ENCODE results near the gene SYNPO.
A peak's percentile ranks its signal among the peaks of the same experiment; 100 is the strongest.

The SYNPO gene, protein sequence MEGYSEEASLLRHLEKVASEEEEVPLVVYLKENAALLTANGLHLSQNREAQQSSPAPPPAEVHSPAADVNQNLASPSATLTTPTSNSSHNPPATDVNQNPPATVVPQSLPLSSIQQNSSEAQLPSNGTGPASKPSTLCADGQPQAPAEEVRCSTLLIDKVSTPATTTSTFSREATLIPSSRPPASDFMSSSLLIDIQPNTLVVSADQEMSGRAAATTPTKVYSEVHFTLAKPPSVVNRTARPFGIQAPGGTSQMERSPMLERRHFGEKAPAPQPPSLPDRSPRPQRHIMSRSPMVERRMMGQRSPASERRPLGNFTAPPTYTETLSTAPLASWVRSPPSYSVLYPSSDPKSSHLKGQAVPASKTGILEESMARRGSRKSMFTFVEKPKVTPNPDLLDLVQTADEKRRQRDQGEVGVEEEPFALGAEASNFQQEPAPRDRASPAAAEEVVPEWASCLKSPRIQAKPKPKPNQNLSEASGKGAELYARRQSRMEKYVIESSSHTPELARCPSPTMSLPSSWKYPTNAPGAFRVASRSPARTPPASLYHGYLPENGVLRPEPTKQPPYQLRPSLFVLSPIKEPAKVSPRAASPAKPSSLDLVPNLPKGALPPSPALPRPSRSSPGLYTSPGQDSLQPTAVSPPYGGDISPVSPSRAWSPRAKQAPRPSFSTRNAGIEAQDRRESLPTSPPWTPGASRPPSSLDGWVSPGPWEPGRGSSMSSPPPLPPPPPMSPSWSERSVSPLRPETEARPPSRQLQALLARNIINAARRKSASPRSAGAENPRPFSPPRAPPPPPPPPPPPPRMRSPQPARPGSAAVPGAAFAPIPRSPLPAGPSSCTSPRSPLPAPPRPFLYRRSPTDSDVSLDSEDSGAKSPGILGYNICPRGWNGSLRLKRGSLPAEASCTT

DNA sequence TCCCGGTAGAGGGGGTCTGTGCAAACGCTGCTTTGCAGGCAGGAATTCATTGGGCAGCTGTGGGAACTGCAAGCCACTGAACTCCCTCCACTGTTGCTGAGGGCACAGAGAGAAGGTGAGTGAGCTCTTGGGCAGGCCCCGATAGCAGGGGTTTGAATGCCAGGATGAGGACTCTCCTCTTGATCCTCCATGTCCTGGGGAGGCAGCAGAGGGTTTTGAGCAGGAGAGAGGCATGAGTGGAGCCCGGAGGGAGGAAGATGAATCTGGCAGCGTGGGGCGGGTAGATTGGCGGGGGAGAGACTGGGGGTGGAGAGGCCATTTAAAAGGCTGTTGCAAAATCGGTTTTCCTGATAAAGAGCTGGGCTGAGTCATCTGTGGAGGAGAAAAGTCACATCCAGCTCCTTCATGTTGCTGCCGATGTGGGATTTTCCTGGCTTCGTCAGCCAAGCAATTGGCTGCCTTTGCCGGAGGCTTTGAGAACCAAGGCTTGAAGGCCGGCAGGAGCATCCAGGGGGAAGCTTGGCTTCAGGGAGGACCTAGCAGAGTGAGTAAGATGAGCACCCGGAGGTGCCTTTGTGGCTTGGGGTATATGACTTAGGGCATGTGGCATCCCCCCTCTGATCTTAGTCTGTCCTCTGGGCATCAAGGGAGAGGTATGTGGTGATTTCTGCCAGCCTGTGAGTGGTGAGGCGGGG is at the start of gene SYNPO:
SYNPO (plus strand) TSS at position 350 of the 695 bp plus-strand sequence. CDS start 7,616 bp downstream, outside the sequence.
- DNase-seq (ENCODE audit: low spot score), result no peak

DNA sequence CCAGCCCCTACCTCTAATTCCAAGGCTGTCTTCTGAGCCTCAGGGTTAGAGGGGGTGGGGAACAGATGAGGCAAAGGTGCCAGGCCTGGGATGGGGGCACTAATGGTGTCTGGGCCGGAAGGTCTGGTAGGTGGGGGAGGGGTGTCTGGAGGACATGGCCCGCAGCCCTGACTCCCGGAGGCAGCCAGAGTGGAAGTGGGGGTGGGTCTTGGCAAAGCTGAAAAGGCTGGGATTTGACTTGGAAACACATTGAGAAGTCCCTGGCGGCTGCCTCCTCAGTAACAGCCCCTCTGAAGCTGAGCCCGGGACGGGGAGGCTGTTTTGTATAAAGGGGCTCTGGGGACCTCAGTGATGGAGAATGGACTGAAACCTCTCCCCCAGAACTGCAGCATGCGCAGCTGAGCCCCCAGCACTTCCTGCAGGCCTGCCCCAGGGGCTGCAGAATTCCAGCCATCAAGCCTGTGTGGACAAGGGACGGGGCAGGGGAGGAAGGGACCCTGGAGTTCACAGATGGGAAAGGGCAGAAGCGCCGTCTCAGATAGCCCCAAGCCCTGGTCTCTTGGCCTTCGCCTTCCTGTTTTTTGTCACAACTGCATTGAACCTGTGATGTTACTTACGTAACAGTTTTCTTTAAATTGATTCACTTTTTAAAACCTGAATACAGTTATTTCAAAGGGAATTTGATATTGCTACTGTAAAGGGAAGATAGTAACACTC is 49.3 kb upstream of the SYNPO start:
- peak; percentile 46 for DNase-seq (ENCODE audit: low spot score)

DNA sequence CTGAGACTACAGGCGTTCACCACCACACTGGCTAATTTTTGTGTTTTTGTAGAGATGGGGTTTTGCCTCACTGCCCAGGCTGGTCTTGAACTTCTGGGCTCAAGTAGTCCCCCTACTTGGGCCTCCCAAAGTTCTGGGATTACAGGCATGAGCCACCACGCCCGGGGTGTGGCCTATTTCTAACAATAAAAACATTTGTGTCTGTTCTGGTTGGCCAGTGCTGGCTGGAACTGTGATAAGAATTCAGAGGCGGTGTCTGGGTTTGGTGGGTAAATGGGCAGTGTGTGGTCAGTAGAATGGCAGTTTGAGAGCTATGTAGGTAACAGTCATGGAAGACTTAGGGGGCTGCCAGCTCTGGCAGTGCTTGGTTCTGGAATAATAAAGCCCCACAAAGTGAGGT is 46.9 kb upstream of the SYNPO start:
- DNase-seq (ENCODE audit: low spot score), result no peak

DNA sequence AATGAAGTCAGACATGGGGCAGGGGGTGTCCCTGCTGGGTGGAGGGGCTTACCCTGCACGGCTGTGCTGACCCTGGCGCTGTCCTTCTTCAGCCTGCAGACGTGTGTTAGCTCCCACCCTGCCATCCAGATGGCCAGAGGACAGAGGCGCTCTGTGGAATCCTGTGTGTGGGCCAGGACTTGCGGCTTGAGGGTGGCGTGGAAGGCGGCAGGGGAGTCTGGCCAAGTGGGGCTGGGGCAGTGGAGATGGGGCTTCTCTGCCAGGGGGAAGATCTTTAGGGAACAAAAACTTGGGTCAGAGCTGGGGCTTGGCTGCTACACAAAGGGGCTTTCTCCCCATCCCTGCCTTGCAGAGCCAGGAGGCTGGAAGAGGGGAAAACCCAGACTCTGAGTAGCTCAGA is 46.5 kb upstream of the SYNPO start:
- peak; percentile 41 for DNase-seq (ENCODE audit: low spot score)

DNA sequence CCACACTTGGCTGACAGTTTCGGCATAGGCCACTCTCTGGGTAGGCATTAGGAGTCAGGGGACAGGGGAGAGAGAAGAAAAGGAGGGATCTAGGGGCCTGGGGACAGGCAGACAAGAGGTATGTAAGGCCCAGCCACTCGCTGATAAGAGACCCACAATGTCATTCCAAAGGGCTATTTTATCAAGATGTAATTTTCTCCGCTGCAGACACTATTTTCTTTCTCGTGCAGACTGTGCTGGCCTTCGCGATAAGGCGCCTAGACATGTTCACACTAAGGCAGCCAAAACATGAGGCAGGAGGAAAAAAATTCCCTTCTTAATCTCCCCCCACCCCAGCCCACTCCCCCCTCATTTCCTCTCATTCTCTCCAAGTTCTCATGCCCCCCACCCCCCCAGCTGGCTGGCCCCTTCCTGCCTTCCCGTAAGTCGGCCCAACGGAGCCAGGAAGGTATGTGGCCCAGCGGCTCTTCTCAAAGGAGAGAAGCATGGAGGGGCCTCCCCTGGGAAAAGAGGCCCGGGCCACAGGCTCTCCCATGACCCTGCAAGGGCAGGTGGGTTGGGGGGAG is 44.9 kb upstream of the SYNPO start:
- no peak for DNase-seq (ENCODE audit: low spot score)

DNA sequence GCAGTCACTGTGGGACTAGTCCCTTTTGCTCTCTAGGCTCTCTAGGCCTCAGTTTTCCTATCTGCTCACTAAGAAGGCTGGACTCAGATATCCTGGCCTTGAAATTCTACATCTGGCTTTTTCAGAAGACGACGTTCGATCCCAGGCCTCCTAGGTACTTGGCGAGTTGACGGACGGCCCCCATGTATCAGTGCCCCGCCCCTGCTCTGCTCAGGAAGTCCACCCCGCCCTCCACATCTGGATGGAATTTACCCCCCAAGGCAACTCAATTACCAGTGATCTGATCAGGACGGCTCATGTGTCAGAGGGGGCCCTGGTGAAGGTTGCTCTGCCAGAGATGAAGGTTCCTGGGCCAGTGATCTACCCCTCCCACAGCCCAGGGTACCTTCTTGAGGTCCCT is 44.1 kb upstream of the SYNPO start:
- DNase-seq (ENCODE audit: low spot score), result no peak

DNA sequence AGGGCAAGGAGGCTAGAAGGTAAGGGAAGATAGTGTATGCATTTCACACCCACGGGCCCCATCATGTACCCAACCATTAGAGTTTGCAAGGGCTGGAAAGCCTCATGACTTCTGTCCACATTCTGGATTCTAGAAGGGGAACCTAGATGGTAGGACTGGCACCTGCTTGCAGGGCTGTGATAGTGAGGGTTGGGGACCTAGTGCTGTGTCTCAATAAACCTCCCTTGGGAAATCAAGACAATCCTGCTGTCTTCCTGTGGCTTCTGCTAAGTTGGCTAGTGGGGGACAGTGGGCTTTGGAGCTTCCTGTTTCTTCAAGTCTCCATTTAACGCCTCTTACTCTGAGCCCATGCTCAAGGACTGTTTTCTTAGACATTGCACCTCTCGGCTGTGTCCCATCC is 43.6 kb upstream of the SYNPO start:
- no peak for DNase-seq (ENCODE audit: low spot score)

DNA sequence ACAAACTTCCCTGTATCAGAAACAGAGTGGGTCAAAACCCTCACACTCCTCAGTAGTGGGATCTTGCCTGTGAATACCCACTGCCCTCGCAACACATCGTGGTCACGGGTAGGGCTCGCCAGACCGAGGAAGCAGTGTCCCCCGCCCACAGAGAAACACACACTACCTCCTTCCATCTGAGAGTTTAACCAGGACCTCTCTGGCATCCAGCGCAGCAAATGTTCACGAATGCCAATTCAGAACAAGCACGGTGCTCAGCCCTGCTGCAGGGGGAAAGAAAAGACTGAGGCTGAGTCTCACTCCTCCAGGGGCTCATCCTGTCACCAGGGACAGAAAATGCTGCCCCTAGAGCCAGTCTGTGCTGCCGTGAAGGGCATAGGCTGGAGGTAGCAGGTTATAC is 42.5 kb upstream of the SYNPO start:
- no peak for DNase-seq (ENCODE audit: low spot score)

DNA sequence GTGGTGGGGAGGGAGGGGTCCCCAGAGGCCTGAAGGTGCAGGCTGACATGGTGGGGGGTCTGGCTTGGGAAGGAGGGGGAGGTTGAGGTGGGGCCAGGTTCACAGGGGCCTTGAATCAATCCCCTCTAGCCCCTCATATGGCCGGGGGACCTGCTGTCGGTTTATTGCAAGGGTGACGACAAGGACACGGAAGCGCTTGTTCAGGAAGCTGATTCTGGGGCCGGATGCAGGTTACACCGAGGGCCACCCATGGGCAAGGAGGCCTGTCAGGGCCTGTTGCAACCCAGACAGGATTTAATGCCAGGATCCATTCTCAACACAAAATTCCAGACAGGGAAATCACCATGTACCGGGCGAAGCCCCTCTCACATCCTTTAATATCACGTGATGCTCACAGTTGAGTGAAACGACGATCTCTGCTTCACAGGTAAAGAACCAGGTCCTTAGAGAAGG is 41.6 kb upstream of the SYNPO start:
- no peak for DNase-seq (ENCODE audit: low spot score)

DNA sequence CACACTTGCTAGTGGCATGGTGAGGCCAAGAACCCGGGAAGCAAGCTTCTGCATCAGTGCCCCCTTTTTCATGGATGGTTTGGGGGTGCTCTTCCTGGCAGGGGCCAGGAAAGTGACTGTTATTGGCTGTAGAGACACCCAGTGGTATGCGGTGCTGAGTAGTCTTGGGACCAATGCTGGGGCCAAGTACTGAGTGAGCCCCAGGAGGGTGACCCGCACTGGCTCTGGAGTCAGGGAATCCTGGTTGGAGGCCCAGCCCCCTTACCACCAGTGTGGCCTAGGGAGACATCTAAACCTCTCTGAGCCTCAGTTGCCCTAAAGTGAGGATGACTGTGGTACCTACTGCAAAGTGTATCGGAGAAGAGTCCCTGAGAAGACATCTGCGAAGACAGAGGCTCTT is 41.2 kb upstream of the SYNPO start:
- DNase-seq (ENCODE audit: low spot score), result no peak

DNA sequence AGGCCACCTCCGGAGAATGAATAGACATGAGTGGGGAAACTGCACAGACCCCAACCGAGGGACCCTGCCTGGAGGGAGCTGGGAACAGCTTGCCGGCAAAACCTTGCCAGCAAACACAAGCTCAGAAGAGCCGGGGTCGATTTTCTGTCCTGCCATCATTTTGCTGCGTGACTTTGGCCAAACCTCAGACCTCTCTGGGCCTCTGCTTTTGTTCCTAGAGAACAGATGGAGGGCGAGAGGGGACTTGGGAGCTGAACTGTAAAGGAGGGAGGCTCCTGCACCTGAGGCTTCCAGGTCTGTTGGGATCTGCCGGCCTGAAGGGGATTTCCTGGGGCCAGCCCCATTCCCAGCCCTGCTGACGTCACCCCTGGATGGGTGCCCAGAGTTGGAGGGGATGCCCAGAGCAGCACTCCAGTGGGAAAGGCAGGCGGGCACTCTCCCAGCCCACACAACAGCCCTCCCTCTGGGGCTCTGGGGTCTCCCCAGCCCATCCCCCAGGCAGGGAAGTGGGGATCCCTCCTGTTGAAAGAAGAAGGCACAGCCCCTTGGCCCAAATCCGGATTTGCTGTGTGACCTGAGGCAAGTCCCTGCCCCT is 40.4 kb upstream of the SYNPO start:
- peak; percentile 40 for DNase-seq (ENCODE audit: low spot score)

DNA sequence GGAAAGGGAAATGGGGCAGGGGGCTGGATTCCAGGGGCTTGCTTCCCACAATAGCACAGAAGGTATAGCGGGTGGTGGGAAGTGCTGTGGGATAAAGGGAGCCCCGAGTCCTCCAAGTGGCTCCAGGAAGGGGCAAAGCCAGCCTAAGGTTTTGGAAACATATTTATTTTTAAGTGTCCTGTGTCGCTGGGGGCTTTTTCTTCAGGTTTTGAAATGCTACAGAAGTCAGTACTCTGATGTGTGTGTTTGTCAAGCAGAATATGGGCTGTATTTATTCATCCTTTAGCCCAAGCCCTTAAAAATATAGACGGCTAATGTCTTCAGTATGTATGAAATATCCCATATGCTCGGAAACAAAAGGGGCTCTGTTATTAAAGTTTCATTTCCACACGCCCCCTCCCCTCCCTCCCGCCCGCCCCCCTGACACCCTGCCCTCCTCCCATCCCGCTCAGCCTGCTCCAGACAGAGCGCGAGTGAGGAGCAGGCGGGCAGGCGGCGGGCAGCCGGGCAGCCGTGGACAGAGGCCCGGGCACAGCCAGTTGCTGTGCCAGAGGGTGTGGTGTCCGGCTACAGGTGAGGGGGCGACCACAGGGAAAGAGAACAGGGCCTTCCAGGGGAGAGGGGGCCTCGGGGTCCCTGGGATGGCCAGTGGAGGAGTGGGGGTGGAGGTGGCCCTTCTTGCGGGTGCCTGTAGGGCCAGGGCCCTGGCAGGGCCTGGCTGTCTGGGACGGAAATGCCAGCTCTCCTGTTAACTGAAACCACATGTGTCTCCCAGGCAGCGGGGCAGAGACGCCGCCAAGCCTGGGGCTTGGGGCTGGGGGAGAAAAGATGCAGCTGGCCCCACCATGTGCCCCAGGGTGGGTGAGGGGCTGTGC is 39.6 kb upstream of the SYNPO start:
- no peak for DNase-seq (ENCODE audit: low spot score)

DNA sequence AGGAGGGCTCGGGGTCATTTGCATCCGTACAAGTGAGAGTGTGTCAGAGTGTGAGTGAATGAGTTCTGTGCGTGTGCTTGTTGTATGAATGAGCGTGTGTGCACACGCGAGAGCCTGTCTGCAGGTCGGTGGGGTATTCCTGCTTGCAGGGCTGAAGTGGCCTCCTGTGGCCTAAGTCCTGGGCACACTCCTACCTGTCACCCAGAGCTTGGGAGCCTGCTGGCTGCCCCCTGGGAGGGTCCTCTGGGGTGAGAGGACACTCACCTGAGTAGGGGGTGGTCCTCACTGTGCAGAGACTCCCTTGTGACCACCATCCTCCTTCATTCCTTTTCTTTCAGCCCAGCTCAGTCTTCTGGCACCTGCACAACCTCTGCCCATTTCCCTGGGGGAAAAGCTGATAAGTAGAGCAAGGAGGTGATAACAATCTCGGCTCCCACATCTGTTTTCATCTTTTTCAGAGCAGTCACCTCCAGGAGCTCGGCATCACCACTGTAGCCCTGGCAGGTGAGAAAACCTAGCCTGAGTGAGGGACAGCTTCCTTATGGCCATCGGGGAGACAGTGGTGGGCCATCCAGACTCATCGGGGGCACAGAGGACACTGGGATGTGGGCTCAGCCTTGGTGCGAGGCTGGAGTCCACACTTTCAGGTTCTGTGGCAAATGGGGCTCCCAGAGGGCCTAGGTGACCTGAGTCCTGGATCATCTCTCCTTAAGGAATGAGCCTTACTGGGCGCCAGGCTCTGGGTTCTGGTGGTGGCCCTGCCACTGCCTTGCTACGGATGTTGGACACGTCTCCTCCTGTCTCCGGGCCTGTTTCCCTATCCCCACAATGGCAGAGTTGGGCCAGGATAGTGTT is 38.7 kb upstream of the SYNPO start:
- DNase-seq (ENCODE audit: low spot score), result no peak

DNA sequence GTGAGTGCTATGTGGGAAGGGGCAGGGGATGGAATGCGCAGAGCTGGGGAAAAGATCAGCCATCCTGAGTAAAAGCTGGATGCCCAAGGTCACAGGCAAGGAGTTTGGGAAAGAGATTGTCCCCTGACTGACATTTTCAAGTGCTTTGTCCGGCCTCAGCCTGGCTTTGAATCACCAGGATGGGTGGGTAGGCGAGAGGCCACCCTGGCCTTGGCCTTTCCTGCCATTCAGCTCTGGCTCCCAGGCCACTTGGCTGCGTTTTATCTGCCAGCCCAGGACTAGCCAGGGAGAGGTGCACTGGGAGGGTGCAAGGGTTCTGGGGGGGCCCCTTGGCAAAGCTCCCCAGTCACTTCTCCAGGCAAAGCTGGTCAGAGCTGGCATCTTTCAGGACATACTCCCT is 37.4 kb upstream of the SYNPO start:
- DNase-seq (ENCODE audit: low spot score), result no peak

DNA sequence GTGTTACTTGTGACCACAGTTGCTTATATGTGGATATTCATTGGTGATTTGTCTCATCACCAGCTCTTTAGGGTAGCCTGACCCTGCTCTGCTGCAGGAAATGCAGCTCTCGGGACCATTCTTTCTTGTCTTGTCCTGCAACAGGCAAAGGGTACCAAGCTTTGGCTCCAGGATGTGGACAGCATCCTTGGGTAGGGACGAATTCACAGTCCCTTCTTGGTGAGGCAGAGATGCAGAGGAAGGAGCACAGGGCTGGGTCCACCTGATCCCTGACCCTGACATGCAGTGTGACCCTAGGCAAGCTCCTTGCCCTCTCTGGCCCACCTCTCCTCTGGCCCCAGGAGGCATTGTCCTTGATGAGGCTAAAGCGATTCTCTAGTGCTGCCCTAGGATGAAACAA is 37.0 kb upstream of the SYNPO start:
- DNase-seq (ENCODE audit: low spot score), result no peak

DNA sequence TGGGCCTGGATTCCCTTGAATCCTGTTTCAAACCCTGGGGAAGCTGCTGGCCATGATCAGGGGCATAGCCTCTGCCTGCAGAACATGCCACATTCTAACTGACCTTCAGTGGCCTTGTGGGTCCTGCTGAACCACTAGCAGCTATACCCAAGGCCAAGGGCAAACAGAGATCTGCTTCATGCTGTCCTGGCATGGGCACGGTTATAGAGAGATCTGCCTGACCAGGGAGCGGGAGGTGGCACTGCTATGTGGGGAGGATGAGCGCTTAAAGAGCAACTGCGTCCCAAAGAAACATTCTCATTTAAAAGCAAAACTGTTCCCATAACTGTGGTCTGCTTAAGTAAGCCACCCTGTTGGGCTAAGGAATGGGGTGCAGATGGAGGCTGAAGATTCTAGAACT is 36.5 kb upstream of the SYNPO start:
- no peak for DNase-seq (ENCODE audit: low spot score)

DNA sequence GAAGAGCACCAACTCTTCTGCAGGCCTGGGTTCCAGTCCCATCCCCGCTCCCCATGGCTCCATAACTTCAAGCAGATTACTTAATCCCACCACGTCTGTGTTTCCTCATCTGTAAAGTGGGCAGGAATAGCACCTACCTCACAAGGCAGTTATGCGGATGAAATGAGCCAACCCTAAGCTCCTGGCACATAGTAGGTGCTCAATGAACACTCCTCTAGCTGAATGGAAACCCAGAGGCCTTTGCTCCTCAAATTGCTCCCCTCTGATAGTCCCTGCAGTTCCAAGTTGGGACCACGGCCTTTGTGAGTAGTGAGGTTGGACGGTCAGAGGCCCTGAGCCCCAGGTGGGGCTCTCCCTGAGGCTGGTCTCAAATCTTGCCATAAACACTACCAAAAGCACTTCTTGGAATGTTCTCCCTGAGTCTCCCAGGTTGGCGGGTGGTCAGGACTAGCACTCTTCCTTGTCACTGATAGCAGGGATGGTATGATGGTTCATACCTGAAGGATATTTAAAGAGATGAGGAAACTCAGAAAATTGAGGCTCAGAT is 35.5 kb upstream of the SYNPO start:
- DNase-seq (ENCODE audit: low spot score), result no peak

DNA sequence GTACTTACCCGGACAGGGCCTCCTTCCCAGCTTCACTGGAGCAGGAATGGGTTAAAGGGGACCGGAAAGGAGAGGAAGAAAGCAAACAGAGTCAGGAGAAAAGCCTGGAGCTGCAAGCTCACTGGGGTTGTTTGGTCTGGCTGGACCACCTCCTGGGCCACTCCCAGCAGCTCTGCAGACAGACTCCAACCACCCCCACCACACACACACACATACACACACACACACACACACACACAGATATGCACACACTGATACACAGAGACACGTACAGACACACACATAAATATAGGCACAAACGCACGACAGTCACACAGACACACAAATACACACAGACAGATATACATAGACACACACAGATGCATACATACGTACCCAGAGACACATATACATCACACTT is 34.9 kb upstream of the SYNPO start:
- no peak for DNase-seq (ENCODE audit: low spot score)

DNA sequence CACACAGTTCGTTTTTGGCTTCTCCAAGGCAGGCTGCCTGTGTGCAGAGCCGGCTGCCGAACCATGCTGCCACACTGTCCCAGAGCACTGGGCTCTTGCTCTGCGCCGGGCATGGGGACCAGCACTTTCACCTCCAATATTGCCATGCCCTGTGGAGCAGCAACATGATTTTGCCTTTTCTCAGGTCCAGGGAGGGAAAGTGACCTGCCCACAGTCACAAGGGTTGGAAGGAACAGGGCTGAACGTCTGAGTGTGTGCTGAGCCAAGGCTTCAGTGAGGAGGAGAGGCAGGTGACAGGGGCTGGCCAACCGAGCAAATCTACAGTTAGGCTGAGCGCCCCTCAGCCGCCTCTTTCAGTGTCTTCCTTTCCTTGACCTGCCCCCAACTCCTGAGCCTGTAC is 34.0 kb upstream of the SYNPO start:
- DNase-seq (ENCODE audit: low spot score), result no peak
